GM21717 (cell line): ENCODE results near the gene NRXN3.

ENCODE experiments used
- ATAC-seq: cut with Tn5 transposase; IDR thresholded peaks from one replicate; pipeline ENCODE4 v1.9.1; 2021; ENCODE audit warnings: mild to moderate bottlenecking, moderate library complexity; ENCODE audit not compliant: unreplicated experiment

The NRXN3 gene

DNA sequence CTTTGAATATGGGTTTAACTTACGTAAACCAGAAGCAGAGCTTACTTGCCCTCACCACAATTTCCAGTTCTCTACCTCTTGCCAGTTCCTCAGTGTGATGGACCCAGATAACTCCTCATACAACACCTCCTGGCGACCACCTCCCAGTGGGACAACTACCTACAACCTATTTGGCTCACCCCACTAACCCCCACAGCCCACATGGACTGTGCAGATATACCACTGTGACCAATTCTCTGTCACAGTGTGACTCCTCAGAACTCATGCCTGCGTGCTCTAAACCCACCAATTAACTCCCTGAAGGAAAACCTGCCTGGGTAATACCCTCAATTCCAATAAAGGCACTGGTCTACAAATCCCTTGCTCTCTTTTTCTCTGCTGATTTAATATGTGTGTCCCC, 1729.4 kb downstream of the NRXN3 start:
- no peak for ATAC-seq

DNA sequence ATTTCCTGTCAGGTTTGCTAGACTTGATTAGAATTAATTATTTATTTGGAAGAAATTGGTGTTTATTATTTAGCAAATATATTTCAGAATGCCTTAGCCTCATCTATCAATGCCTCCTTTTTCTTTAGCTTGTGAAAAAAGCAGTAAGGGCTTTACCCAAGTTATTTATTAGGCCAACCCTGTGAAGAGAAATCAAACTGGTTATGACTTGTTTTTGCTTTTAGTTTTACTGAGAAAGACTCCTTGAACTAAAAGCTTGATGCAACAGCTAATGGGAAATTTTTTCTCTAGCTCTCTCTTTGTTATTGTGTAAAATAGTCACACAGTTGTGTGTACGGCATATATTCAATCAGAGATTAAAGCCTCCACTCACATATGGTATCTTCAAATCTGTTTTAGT, 1734.3 kb downstream of the NRXN3 start:
- no peak for ATAC-seq

DNA sequence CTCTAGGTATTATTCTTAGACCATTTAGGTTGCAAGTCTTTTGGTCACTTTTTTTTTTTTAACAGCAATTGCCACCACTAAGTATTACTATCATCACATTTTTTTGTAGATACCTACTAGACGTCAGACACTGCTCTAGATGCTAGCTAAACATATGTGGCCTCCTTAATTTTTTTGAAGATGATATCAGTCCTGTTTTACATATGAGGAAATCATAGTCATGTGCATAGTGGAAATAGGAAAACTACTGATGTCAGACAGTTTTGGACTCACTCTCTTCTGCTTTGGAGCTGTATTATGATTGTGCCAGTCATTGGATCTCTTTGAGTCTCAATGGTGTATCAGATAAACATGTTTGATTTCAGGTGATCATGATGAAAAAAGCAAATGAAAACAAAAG, 1736.8 kb downstream of the NRXN3 start:
- ATAC-seq = no peak

DNA sequence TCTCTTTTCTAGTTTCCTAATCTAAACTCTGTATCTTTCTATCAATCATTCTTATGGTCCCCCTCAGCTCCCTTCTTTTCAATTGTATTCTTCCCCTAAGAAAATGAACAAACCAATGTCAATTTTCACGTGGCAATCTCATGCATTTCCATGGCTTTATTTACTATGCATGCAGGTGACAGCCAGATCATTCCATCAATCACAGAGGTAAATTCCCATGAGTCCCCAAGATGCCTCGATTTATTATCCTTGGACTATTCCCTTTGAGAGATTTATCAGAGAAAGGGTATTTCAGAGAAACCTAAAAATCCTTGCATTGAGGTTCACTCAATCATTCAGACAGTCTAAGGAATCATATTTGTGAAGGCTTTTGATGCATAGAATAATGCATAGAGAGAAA, 1739.9 kb downstream of the NRXN3 start:
- ATAC-seq = no peak

DNA sequence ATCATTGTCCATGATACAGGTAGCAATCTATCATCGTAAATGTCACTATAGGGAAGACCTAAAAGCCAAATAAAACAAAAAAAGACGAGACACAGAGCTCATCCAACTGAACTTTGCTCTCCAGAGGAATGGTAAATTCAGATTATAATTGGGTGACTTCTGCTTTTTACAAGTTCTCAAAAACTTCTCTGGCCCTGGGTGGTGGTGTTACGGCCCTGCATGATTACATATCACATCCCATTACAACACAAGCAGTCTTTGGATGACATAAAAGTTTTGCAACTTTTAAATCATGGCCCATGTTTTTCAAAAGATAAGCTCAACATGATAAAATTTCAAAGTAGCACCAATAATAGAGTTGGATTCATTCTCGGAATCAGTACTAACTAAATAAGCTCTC, 1741.6 kb downstream of the NRXN3 start:
- no peak for ATAC-seq

DNA sequence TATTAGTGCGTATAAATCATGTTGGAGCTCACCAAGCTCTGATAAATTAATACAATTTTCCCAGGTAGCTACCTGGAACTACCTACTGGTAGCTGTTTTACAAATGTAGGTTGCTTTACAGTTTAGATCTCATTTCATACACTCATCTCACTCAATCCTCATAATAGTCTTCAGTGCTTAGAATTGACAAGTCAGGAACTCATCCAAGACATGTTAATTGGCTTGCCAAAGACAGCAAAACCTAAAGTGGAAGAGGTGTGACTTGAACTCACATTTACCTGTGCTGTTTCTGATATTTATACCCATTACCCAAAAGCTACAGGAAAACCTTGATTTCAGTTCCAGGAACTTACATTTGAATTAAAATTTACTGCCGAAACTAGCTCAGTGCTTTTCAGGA, 1744.4 kb downstream of the NRXN3 start:
- ATAC-seq = no peak

DNA sequence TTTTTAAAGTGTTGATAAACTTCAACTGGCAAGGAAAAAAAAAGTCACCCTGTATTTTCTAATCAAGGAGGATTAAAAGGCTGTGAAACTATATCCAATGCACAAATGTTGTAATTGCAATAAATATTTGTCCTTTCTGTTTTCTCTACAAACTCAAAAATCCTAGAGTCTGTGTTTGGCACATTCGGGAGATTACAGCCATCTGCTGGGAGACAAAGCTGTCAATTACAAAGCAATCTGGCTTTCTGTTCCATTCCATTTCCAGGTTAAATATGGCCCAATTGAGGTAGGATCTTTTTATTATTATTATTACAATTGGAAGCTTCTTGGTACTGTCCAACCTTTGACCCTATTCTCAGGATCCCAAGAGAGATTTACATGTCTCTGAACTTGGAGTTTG, 1745.2 kb downstream of the NRXN3 start:
- ATAC-seq = no peak

DNA sequence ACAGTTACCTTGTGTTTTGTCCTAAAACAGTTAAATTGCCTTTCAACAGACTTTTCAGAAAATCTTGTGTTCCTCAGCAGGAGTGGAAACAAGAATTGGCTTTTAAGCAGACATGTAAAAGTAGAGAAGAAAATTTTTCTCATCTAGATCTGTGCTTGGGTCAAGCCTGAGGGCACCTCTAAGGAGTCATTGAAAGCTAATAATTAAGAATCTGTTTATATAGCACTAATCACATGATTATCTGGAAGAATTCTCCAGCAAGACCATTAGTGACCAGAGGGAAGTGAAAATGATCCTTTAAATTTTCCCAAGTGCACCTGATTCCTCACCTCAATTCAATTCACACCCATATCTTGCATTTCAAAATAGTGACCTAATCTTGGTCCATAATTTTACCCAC, 1746.1 kb downstream of the NRXN3 start:
- no peak for ATAC-seq

DNA sequence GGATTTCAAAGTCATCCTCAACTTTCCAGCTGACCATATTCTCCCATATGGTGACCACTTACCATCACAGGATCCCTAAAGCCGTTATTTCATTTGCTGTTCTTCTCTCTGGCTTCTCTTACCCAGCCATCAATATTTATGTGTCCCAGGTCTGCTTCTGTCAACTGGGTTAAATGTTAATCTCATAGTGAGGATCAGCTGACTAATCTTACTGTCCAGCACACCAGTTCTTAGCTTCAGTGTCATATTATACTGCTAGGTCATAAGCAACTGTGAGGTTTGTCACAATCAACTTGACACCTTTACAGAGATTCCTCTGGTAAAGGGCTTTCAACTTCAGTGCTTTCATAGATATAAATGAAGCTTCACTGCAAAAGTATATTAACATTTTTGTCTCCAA, 1746.7 kb downstream of the NRXN3 start:
- no peak for ATAC-seq
